WERI-Rb-1 (cell line): ENCODE results near the gene C2orf92.

Experiments
- DNase-seq: peaks from one replicate; pipeline ENCODE4 v3.0.0-alpha.2; 2020
- H3K27ac ChIP-seq: fragments of 250-450 bp; sonication (Bioruptor Pico); 2 replicates; pipeline ENCODE4 v1.5.1; 2020; ENCODE audit warnings: mild to moderate bottlenecking, moderate library complexity
- H3K27me3 ChIP-seq: fragments of 250-450 bp; sonication (Bioruptor Pico); 2 replicates; pipeline ENCODE4 v1.5.1; 2021; ENCODE audit warnings: mild to moderate bottlenecking, low read depth, moderate library complexity; ENCODE audit not compliant: insufficient read depth, severe bottlenecking
- H3K36me3 ChIP-seq: fragments of 250-450 bp; sonication (Bioruptor Pico); 2 replicates; pipeline ENCODE4 v1.5.1; 2020; ENCODE audit warnings: mild to moderate bottlenecking, moderate library complexity
- H3K4me3 ChIP-seq: 2 replicates; pipeline ENCODE4 v1.5.1; 2011; ENCODE audit warnings: low read depth, mild to moderate bottlenecking, control low read depth, low read length
- H3K9me3 ChIP-seq: fragments of 250-450 bp; sonication (Bioruptor Pico); 2 replicates; pipeline ENCODE4 v1.5.1; 2021; ENCODE audit warnings: mild to moderate bottlenecking, moderate library complexity; ENCODE audit not compliant: severe bottlenecking
- TF ChIP-seq, protein P1 (sequence below): IDR thresholded peaks from 2 replicates; pipeline ENCODE4 v1.5.1; 2011; ENCODE audit warnings: low read depth, mild to moderate bottlenecking, control low read depth, inconsistent platforms, low read length

The C2orf92 gene

DNA sequence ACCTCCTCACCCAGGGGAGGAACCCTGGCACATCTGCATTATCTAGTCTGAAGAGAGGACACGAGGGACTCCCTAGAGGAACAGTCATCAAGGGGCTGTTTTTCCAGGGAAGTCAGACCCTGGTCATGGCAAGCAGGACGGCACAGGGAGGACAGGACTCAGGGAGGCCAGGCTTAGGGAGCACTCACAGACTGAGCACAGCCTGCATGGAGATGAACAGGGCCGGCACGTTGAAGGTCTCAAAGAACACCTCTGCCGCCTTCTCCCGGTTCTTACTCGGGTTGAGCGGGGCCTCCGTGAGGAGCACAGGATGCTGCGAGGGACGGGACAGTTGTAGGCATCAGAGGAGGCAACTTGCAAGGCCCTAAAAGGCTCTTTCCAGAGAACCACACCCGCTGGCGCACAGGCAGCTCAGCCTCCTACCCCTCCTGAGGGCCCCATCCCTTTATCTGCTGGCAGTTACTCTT lies 10.8 kb upstream of the C2orf92 start:
- Histone ChIP-seq H3K36me3 (peaks cover 34% of the 10 kb centered on the region), H3K27me3 (no peaks in the 10 kb centered on the region), H3K9me3 (no peaks in the 10 kb centered on the region), H3K4me3 (no peak overlapping the region), H3K27ac (no peak overlapping the region)
- TF ChIP-seq, protein P1, sequence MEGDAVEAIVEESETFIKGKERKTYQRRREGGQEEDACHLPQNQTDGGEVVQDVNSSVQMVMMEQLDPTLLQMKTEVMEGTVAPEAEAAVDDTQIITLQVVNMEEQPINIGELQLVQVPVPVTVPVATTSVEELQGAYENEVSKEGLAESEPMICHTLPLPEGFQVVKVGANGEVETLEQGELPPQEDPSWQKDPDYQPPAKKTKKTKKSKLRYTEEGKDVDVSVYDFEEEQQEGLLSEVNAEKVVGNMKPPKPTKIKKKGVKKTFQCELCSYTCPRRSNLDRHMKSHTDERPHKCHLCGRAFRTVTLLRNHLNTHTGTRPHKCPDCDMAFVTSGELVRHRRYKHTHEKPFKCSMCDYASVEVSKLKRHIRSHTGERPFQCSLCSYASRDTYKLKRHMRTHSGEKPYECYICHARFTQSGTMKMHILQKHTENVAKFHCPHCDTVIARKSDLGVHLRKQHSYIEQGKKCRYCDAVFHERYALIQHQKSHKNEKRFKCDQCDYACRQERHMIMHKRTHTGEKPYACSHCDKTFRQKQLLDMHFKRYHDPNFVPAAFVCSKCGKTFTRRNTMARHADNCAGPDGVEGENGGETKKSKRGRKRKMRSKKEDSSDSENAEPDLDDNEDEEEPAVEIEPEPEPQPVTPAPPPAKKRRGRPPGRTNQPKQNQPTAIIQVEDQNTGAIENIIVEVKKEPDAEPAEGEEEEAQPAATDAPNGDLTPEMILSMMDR = no peak
- no peak for DNase-seq

DNA sequence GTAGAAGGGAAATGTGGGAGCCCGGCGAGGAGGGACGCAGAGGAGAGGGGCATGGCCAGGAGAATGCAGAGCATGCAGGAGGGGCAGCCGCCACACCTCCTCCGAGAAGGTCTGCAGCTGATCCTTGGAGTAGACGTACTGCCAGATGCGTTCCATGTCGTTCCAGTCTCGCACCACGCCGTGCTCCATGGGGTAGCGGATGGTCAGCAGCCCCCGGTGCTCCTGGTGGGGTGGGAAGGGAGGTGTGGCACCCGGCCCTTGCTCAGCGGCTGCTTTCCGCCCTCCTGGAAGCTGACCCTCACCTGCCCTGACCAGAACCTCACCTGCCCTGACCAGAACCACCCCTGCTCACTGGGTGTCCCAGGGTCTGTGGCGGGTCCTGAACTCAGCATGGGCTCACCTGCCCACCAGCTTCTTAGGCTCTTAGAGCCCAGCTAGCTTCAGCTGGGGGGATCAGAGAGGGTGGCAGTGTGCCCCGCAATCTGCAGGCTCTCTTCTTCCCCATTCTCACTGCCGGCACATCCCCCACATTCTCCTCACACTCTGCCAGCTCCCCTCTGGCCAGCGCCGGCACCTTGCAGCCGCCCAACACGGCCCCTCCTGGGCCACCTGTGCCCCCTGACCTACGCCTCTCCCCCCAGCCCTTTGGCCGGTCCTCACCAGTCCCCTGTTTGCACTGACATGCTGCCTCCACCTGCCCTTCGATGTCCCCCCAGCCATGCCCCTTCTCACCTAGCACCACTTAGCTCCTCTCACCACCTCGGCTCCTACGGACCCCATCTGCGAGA lies 10.1 kb upstream of the C2orf92 start:
- Histone ChIP-seq H3K27ac (no peak overlapping the region), H3K36me3 (peaks cover 29% of the 10 kb centered on the region), H3K4me3 (no peak overlapping the region), H3K9me3 (no peaks in the 10 kb centered on the region), H3K27me3 (no peaks in the 10 kb centered on the region)
- no peak for DNase-seq
- TF ChIP-seq, protein P1 = no peak

DNA sequence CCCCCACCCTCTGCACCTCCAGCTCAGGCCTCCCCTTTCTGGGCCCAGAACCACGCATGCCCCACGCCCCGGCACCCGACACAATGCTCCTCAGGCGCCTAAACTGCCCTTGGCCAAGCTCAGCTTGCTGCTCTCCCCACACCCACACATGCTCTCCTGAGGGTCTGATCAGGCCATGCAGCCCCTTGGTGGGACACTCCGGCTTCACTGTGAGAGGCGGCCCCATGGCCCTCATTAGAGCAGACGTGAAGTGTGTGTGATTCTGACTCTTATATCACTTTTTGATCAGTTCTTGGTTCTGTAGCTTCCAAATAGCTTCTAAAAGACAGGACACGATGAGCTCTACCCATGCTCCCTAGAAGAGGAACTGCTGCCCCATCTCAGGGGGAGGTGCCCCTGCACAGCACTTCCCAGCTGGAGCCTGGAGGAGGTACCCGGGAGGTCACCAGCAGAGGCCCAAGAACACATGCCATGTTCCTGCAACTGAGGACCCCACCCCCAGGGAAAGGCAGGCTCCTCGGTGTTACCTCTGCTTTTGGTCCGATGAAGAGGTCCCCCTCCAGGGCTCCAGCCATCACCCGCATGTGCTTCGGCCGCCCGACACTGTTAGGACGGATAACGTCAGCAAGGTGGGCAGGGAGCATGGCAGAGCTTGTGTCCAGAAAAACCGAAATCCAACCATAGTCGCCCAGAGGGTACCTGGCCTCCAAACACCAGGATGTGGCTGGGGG lies 9.3 kb upstream of the C2orf92 start:
- DNase-seq = no peak
- H3K9me3 ChIP-seq = no peaks in the 10 kb centered on the region
- H3K27me3 ChIP-seq = no peaks in the 10 kb centered on the region
- no peak overlapping the region for H3K27ac ChIP-seq
- H3K4me3 ChIP-seq = no peak overlapping the region
- TF ChIP-seq, protein P1 = no peak
- peaks cover 27% of the 10 kb centered on the region for H3K36me3 ChIP-seq

DNA sequence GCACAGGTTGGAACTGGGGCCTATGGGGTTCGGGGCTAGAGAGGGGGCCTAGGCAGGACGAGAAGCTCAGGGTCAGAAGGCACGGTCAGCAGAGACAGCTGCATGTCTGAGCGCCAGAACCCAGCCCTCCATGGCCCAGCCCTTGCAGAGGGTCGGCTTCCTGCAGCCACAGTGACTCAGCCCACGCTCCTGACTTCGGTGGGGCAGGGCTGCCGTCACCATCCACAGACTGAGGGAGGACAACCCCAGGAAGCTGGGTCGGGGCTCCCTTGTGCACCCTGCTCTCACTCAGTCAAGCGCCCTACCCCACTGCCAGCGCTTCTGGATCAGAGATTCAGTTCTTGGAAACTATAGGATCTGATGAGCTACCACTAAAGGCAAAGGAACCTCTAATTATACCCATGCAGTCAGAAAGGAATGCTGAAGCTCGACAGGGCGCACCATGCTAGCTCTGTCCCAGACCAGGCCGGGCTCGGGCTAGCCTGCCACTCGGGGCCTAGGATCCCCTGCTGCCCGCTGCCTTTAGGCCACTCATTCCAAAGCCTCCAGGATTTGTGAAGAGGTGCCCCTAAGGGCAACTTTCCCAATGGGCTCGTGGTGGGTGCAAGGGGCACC lies 8.6 kb upstream of the C2orf92 start:
- Histone ChIP-seq H3K36me3 (peaks cover 27% of the 10 kb centered on the region), H3K9me3 (no peaks in the 10 kb centered on the region), H3K27me3 (no peaks in the 10 kb centered on the region), H3K4me3 (no peak overlapping the region), H3K27ac (no peak overlapping the region)
- no peak for DNase-seq
- TF ChIP-seq, protein P1 = no peak

DNA sequence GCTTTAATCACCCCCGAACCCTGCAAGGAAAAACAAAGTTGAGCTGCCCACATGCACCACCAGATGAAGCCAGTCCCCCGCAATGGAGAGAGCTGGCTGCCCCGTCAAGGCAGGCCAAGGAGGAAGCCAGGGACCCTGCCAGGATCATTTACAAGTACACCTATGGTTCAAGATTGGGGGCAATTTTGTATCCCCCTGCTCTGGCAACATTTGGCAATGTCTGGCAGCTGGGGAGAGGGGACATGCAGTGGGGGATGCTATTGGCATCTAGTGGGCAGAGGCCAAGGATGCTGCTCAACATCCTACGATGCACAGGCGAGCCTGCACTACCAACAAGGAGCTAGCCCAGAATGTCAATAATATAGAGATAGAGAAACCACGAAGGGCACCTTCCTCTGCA lies 7.6 kb upstream of the C2orf92 start:
- TF ChIP-seq, protein P1 = no peak
- no peak for DNase-seq
- H3K9me3 ChIP-seq = no peaks in the 10 kb centered on the region
- no peak overlapping the region for H3K4me3 ChIP-seq
- peaks cover 25% of the 10 kb centered on the region for H3K36me3 ChIP-seq
- no peak overlapping the region for H3K27ac ChIP-seq
- H3K27me3 ChIP-seq = no peaks in the 10 kb centered on the region
